Activated CD4-positive, CD25-positive, alpha-beta regulatory T cell treated with anti-CD3 and anti-CD28 coated beads, Interleukin-2, amount 50 U/mL, for 16 hours (primary cell): ENCODE results near the gene UACA.
"Not testable (repeated sequence)": the region's sequence is repeated elsewhere in the genome, so short reads cannot be mapped to it uniquely, and the experiment has no call there.

Source experiments
- DNase-seq: peaks from one replicate; pipeline ENCODE4 v3.0.0-alpha.2; 2020; ENCODE audit warnings: low read depth, low spot score

The UACA gene

GRCh38 chr15:70663069-70663468 is 100.3 kb downstream of the UACA start:
- DNase-seq = not testable (repeated sequence)

GRCh38 chr15:70659662-70660061 is 103.7 kb downstream of the UACA start:
- no peak for DNase-seq

- no peak for DNase-seq
Measured at GRCh38 chr15:70658641-70659040, 104.7 kb downstream of the UACA start.

GRCh38 chr15:70653426-70653825 is 109.9 kb downstream of the UACA start:
- DNase-seq = no peak

- no peak for DNase-seq
Measured at GRCh38 chr15:70652341-70652740, 111.0 kb downstream of the UACA start.

DNA sequence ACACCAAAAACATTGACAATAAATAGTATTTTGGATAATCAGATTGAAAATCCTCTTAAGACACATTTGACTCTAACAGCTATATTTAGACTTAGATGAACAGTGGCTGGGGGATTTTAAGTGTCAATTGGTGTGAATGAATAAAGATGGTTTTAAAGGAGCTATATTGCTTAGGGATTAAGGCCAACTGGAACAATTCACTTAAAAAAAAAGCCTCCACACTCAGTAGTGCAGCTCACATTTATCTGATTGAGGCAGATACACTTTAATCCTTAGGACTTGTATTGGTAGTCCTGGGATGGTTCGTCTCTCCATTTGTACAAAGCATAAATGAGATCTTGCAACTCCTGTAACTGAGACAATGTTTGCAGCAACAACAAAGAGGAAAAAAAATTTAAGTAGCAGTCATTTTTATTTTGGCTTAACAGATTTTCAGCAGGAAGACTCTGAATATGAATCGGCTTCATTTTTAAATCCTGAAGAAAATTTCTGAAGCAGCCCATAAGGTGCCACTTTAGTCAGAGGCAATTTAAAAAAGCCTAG is 112.0 kb downstream of the UACA start:
- DNase-seq = no peak

GRCh38 chr15:70650567-70651302 is 112.6 kb downstream of the UACA start:
- no peak for DNase-seq

- no peak for DNase-seq
Measured at GRCh38 chr15:70647396-70647795, 116.0 kb downstream of the UACA start.

DNA sequence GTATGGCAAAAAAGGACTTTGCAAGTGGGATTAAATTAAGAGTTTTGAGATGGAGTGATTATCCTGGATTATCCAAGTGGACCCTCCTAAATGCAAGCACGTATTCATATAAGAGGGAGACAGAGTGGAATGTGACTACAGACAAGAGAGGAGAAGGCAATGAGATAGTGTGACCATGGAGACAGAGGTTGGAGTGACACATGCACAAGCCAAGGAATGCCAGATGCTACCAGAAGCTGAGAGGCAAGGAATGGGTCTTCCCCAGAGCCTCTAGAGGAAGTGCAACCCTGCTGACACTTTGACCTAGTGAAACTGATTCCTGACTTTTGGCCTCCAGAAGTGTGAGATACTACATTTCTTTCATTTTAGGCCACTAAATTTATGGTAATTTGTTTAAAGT is 117.2 kb downstream of the UACA start:
- DNase-seq = no peak

DNA sequence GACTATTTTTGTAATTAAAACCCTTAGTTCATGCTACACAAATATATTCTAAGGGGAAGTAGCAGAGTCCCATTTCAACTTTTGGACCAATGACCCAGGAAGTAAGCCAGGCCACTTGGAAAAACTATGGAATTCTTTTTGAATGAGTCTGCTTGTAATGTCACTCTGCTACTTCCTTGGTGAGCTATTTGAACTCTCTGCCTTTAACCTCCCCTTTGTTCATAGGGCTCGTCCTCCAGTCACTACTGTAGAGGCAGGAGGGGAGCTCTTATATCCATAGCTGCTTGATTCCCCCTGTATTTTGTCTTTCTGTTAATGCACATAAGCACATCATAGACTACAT is 119.6 kb downstream of the UACA start:
- no peak for DNase-seq

- DNase-seq = no peak
Measured at GRCh38 chr15:70643106-70643782, 120.1 kb downstream of the UACA start.

DNA sequence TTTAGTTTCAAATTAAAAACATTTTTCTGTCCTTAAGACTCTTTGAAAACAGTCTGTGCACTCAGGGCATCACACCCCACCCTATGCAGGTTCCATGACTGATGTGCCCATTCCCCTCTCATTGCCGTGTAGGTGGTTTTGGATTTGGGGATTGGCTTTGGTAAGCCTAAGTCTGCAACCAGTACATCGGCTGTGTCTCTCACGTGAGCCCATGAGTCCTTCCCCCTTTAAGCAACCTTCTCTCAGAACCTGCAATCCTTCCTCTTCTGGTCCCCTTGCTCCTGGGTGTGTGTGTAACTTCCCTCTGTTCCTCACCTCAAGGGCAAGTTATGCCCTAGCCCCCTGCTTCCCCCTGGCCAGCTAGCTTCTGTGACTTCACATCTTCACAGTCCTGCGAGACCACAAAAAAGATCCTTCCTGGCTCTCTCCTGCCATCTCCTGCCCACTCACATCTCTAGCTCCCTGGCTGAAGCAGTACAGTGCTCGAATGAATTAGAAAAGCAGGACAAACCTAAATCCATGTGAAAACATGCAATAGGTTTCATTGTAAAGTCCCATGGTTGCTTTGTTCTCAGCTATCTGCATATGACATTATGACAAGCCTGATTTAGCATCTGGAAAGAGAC is 126.7 kb downstream of the UACA start:
- no peak for DNase-seq

DNA sequence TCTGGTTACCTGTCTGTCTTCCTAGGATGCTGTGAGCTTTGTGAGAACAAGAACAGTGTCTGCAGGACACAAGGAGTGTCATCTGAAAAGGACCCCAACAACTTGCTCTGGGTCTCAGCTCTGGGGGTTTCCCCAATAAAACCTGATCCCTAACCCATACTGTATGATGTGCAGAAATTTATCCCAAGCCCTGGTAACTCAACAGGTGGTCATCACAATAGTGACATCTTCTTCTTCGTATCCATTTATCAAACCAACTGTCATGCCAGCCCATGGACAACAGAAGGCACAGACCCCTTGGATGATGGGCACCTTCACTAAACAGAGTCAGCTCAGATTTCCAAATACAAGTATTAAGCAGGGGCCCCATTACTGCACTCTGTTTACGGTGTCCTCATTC is 127.5 kb downstream of the UACA start:
- no peak for DNase-seq

DNA sequence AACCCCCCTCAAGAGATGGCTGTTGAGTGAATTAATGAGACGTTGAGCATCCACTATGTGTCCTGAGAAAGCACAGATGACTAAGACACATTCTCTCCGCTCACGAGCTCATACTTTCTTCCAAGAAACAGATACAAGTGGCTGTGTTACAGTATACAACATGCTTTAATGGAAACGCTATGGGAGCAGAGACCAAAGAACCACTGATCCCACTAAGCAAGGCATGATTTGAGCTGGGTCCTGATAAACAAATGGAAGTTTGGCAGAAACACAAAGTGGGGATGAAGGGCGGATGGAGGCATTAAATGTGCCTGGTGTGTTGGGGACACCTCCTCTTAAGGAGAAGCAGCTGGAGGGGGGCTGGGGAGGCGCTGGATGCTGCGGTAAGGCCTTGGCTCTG is 129.4 kb downstream of the UACA start:
- no peak for DNase-seq

GRCh38 chr15:70633103-70633831 is 130.1 kb downstream of the UACA start:
- no peak for DNase-seq

GRCh38 chr15:70632491-70633102 is 130.8 kb downstream of the UACA start:
- no peak for DNase-seq

DNA sequence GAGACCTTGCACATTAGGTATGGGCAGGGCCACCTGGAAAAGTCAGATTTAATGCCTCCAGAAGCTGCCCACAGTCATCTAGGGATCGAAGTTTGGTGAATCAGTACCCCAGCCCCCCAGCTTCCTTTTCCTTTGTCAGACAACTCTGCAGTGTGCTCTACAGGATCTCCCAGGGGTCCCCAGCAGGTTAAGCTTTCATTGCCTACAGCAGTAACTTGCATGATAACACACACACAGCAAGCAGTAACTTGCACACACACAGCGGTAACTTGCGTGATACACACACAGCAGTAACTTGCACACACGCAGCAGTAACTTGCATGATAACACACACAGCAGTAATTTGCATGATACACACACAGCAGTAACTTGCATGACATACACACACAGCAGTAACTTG is 131.3 kb downstream of the UACA start:
- no peak for DNase-seq

GRCh38 chr15:70629735-70630273 is 133.6 kb downstream of the UACA start:
- no peak for DNase-seq

DNA sequence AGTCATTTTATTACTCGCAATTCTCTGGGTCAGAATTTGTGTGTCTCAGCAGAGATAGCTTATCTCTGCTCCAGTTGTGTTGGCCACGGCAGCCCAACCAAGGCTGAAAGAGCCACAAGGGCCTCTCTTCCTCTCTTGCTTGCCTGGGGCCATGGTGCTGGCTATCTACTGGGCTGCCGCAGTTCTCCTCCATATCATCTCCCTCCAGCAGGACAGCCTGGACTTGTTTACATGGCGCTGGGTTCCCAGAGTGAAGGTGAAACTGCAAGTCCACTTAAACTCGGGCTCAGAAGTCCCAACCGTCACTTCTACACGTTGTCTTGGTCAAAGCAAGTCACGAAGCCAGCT is 134.8 kb downstream of the UACA start:
- DNase-seq = no peak

- no peak for DNase-seq
Measured at GRCh38 chr15:70627734-70628548, 135.4 kb downstream of the UACA start.

DNA sequence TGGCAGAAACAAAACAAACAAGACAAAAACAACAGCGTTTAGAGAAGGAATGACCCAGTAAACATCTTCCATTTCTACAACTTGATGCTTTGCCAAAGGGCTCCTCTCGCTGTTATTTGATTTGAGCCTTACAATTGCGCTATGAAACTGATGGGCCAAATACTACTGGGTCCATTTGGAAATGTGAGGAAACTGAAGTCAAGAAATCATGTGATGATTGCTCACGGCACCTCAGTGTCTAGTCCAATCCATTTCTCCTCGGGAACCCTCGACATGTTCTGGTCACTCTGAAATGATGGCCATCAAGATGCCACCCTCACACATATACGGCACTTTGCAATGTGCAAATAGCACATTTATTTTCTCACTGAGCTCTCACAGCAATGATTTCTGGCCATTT is 136.0 kb downstream of the UACA start:
- no peak for DNase-seq
